H1 (cell line): Measurements from ENCODE around the gene CPPED1. TPM values are rescaled to one million over a fixed set of nuclear protein-coding genes. Genes with fewer than 3 reads are reported as not detected.

Experiments used
- CTCF ChIA-PET: fragments of 300-600 bp; sonication (Branson Sonifier 250); formaldehyde crosslinking; loops from one replicate; lab custom pipeline; 2021; ENCODE audit not compliant: partially characterized antibody; lab: Charles Lee
- POLR2A ChIA-PET: fragments of 300-600 bp; sonication (Branson Sonifier 250); formaldehyde crosslinking; loops from one replicate; lab custom pipeline; 2021; ENCODE audit warnings: inconsistent platforms; ENCODE audit not compliant: partially characterized antibody; lab: Charles Lee
- DNase-seq, 2 experiments: peaks; one replicate each; pipeline versions ENCODE4 v3.0.0 to v3.0.0-alpha.2; 2010 to 2022; ENCODE audit warnings: low spot score in 2 of 2, low read depth in 1 of 2, mixed read lengths in 1 of 2
- FAIRE-seq: peaks from 2 replicates; lab custom pipeline; 2011; peaks lifted over from hg19 to GRCh38; lab: Jason Lieb, UNC
- H2AFZ ChIP-seq: 2 replicates; pipeline ENCODE4 v1.8.1; 2012; ENCODE audit warnings: low read length, inconsistent platforms
- H2AK5ac ChIP-seq: 2 replicates; pipeline ENCODE4 v1.6.1; 2013; ENCODE audit warnings: low read depth, low read length
- H2BK120ac ChIP-seq: replicated peaks from 2 replicates; pipeline ENCODE3; 2013; ENCODE audit warnings: low read depth, low read length, inconsistent platforms
- H2BK12ac ChIP-seq: 2 replicates; pipeline ENCODE4 v1.6.1; 2013; ENCODE audit warnings: low read depth, low read length
- H2BK15ac ChIP-seq: 2 replicates; pipeline ENCODE4 v1.6.1; 2013; ENCODE audit warnings: low read length
- H2BK20ac ChIP-seq: 2 replicates; pipeline ENCODE4 v1.6.1; 2013; ENCODE audit warnings: low read length
- H2BK5ac ChIP-seq: 2 replicates; pipeline ENCODE4 v1.6.1; 2013; ENCODE audit warnings: low read depth, low read length
- H3K14ac ChIP-seq: 2 replicates; pipeline ENCODE4 v1.6.1; 2013; ENCODE audit warnings: inconsistent platforms; ENCODE audit not compliant: insufficient read length
- H3K18ac ChIP-seq: 2 replicates; pipeline ENCODE4 v1.6.1; 2013; ENCODE audit warnings: low read length; ENCODE audit errors: extremely low read depth
- H3K23ac ChIP-seq: 2 replicates; pipeline ENCODE4 v1.6.1; 2013; ENCODE audit warnings: inconsistent platforms; ENCODE audit not compliant: insufficient read length
- H3K23me2 ChIP-seq: 2 replicates; pipeline ENCODE4 v1.6.1; 2013; ENCODE audit warnings: low read depth, low read length
- H3K27ac ChIP-seq: 2 replicates; pipeline ENCODE4 v1.6.1; 2011; ENCODE audit warnings: low read depth, low read length, inconsistent platforms
- H3K27me3 ChIP-seq, 4 experiments: replicated peaks in 1 of 4; 1 replicate in 1 of 4; 2 replicates in 3 of 4; pipeline versions ENCODE4 v1.6.1 to v1.8.1; 2011 to 2013; ENCODE audit warnings: low read length in 3 of 4, mild to moderate bottlenecking in 3 of 4, inconsistent platforms in 2 of 4, mixed read lengths in 2 of 4, moderate library complexity in 1 of 4; ENCODE audit not compliant: control insufficient read depth in 3 of 4, insufficient read depth in 3 of 4; ENCODE audit errors: extremely low read depth in 1 of 4
- H3K36me3 ChIP-seq, 4 experiments: 2 replicates each; pipeline versions ENCODE4 v1.6.1 to v1.8.1; 2011 to 2013; ENCODE audit warnings: mild to moderate bottlenecking in 4 of 4, low read length in 3 of 4, moderate library complexity in 2 of 4, control low read depth in 1 of 4, inconsistent platforms in 1 of 4; ENCODE audit not compliant: insufficient read depth in 4 of 4, control insufficient read depth in 2 of 4
- H3K4ac ChIP-seq: replicated peaks from 2 replicates; pipeline ENCODE3; 2013; ENCODE audit warnings: low read length, low read depth, mixed read lengths, inconsistent platforms; ENCODE audit not compliant: insufficient read length
- H3K4me1 ChIP-seq, 4 experiments: replicated peaks in 1 of 4; 1 replicate in 1 of 4; 2 replicates in 3 of 4; pipeline versions ENCODE4 v1.6.1 to v1.8.1; 2011 to 2013; ENCODE audit warnings: low read length in 3 of 4, inconsistent platforms in 2 of 4, mixed read lengths in 1 of 4; ENCODE audit not compliant: insufficient read depth in 4 of 4, control insufficient read depth in 3 of 4
- H3K4me2 ChIP-seq, 2 experiments: 2 replicates each; pipeline versions ENCODE4 v1.6.1 to v1.8.1; 2011 to 2013; ENCODE audit warnings: low read depth in 2 of 2, low read length in 2 of 2, control low read depth in 1 of 2, inconsistent platforms in 1 of 2, mild to moderate bottlenecking in 1 of 2; ENCODE audit not compliant: insufficient read depth in 1 of 2
- H3K4me3 ChIP-seq, 4 experiments: fragments of 200-600, 300-600 bp in 1 of 4; sonication (generic), shearing (Covaris generic), sonication (Bioruptor Twin) in 1 of 4; 2 replicates each; pipeline versions ENCODE4 v1.5.1 to v1.8.1; 2011 to 2016; ENCODE audit warnings: low read length in 4 of 4, low read depth in 3 of 4, control low read depth in 2 of 4, inconsistent platforms in 2 of 4, mild to moderate bottlenecking in 2 of 4, mixed read lengths in 1 of 4, moderate library complexity in 1 of 4; ENCODE audit not compliant: insufficient read depth in 2 of 4; ENCODE audit errors: extremely low read depth in 1 of 4
- H3K56ac ChIP-seq: replicated peaks from 2 replicates; pipeline ENCODE3; 2013; ENCODE audit warnings: low read depth, mild to moderate bottlenecking, mixed read lengths, low read length, inconsistent platforms; ENCODE audit not compliant: insufficient read length
- H3K79me1 ChIP-seq: 2 replicates; pipeline ENCODE4 v1.6.1; 2013; ENCODE audit warnings: low read depth, low read length, control low read depth
- H3K79me2 ChIP-seq, 2 experiments: 2 replicates each; pipeline versions ENCODE4 v1.6.1 to v1.8.1; 2012 to 2013; ENCODE audit warnings: low read length in 2 of 2, mild to moderate bottlenecking in 2 of 2, inconsistent platforms in 1 of 2; ENCODE audit not compliant: insufficient read depth in 2 of 2, control insufficient read depth in 1 of 2
- H3K9ac ChIP-seq, 4 experiments: replicated peaks in 1 of 4; 1 replicate in 1 of 4; 2 replicates in 3 of 4; pipeline versions ENCODE4 v1.6.1 to v1.8.1; 2011 to 2013; ENCODE audit warnings: low read depth in 3 of 4, low read length in 3 of 4, control low read depth in 2 of 4, mild to moderate bottlenecking in 2 of 4, moderate library complexity in 2 of 4, inconsistent platforms in 1 of 4; ENCODE audit errors: extremely low read depth in 1 of 4
- H3K9me3 ChIP-seq, 2 experiments: 2 replicates each; pipeline versions ENCODE4 v1.6.1 to v1.8.1; 2012 to 2013; ENCODE audit warnings: mild to moderate bottlenecking in 2 of 2, moderate library complexity in 2 of 2, control low read depth in 1 of 2, inconsistent platforms in 1 of 2, low read depth in 1 of 2, low read length in 1 of 2, mixed read lengths in 1 of 2; ENCODE audit not compliant: insufficient read depth in 2 of 2
- H4K20me1 ChIP-seq, 2 experiments: replicated peaks in 1 of 2; 2 replicates each; pipeline versions ENCODE3 to v1.8.1; 2011 to 2013; ENCODE audit warnings: inconsistent platforms in 2 of 2, low read length in 2 of 2, mild to moderate bottlenecking in 1 of 2; ENCODE audit not compliant: insufficient read depth in 2 of 2, control insufficient read depth in 1 of 2
- H4K5ac ChIP-seq: 2 replicates; pipeline ENCODE4 v1.6.1; 2013; ENCODE audit warnings: low read length, low read depth, mixed read lengths, inconsistent platforms; ENCODE audit not compliant: insufficient read length
- H4K8ac ChIP-seq: 2 replicates; pipeline ENCODE4 v1.8.0; 2013; ENCODE audit warnings: mild to moderate bottlenecking, moderate library complexity, low read length, inconsistent platforms; ENCODE audit not compliant: insufficient read depth; ENCODE audit errors: extremely low read depth
- H4K91ac ChIP-seq: replicated peaks from 2 replicates; pipeline ENCODE3; 2013; ENCODE audit warnings: low read length, mixed read lengths, inconsistent platforms; ENCODE audit not compliant: insufficient read length
- CTBP2 ChIP-seq: IDR thresholded peaks from 2 replicates; pipeline ENCODE4 v1.7.0; 2011; ENCODE audit warnings: borderline replicate concordance, mild to moderate bottlenecking, moderate library complexity, mixed read lengths, low read length; ENCODE audit not compliant: insufficient read depth, insufficient read length
- EGR1 ChIP-seq: IDR thresholded peaks from 2 replicates; pipeline ENCODE4 v1.6.1; 2011; ENCODE audit warnings: low read depth, low read length, borderline replicate concordance
- POLR2A ChIP-seq, 2 experiments: IDR thresholded peaks; 1 replicate in 1 of 2; 2 replicates in 1 of 2; pipeline ENCODE4 v1.6.1; 2011; ENCODE audit warnings: low read depth in 2 of 2, low read length in 2 of 2, mild to moderate bottlenecking in 2 of 2; ENCODE audit errors: control extremely low read depth in 1 of 2
- TEAD4 ChIP-seq: IDR thresholded peaks from 2 replicates; pipeline ENCODE4 v1.6.1; 2012; ENCODE audit warnings: low read depth, low read length, inconsistent platforms, mixed read lengths
- WGBS, 2 experiments: shearing (Covaris generic) in 1 of 2; methylation state at CpG; one replicate each; pipeline versions ENCODE4 v1.1.6 to v1.1.7; 2013 to 2015; ENCODE audit warnings: low lambda C conversion rate in 2 of 2, mixed read lengths in 2 of 2, inconsistent platforms in 1 of 2, low coverage in 1 of 2, missing lambda C conversion rate in 1 of 2; ENCODE audit not compliant: insufficient replicate concordance in 2 of 2, insufficient coverage in 1 of 2, insufficient read length in 1 of 2; ENCODE audit errors: extremely low coverage in 1 of 2, missing lambda C conversion rate in 1 of 2; 5-methylcytosine and 5-hydroxymethylcytosine counted together
- polyA plus RNA-seq, 7 experiments: library from polyadenylated mRNA; depleted of rRNA in 3 of 7; stranded (reverse) in 5 of 7; unstranded in 2 of 7; fragments of >200 nt in 5 of 7; fragments of 200-250 nt in 2 of 7; gene quantifications; 1 replicate in 5 of 7; 2 replicates in 1 of 7; 4 replicates in 1 of 7; pipeline versions ENCODE4 v1.2.1 to v1.2.3, GENCODE V29; 2011 to 2013; ENCODE audit warnings: missing spikeins in 2 of 7, mixed read lengths in 2 of 7
- total RNA-seq: library from RNA; stranded (reverse); fragmentation: NEBNext Ultra II Directional; extraction: Animal tissue kit (Norgen Biotek cat#: 25700); gene quantifications from 2 replicates; pipeline ENCODE4 v1.2.1, GENCODE V29; 2021

The CPPED1 gene
- total and polyA plus RNA-seq, 2 of the 8 experiments (the other 6 are each of a cell fraction or from before 2014, with no cell fraction given): 3.5 to 11.2 TPM

DNA sequence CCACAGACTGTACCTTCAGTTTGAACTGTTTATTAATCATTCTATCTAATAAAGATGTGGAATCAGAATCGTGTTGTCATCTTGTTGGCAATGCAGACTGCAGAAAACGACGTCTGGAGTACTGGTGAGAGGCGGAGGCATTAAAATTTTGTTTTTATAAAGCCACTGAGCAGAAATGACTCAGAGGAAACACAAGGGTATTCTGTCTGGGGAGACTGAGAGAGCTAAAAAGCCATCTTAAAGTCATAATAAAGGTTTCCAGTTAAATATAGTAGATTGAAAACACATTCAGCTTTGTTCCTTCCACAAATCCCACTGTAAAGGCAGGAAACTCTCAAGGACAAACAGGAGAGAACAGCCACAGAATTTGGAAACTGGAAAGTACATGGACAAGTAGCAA, 74.2 kb downstream of the CPPED1 start (continued):
- TF ChIP-seq POLR2A (IDR thresholded peaks at IDR 0.05; ENCODE audit: control extremely low read depth in 1 of 2, low read depth in 2 of 2, low read length in 2 of 2): no peak

DNA sequence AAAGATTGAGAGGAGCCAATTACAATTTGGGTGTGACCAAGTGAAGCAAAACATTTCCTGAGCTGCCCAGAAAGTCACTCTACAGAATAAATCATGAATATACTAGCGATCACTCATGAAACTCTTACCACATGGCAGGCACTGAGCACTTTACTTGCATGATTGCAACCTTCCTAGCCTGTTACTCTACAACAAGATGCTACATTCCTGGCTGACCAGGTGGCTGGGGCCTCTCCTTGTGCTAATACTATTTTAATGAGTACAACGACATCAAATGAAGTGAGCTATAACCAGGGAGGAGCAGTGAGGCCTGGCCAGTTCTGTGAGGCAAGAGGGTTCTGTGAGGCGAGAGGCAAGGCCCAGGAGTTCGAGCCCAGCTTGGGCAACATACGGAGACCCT, 75.2 kb downstream of the CPPED1 start:
- Histone ChIP-seq H3K9me3 (peaks cover 7 to 8% of the 10 kb centered on the region in 2 experiments; a peak in 3 of 4 replicates), H3K14ac (no peak overlapping the region), H2BK5ac (no peak overlapping the region), H3K27ac (no peak overlapping the region), H3K4me1 (peaks cover 0 to 6% (median 0%) of the 10 kb centered on the region in 4 experiments; a peak in 1 of 7 replicates), H3K36me3 (no peaks in the 10 kb centered on the region), H3K4ac (no peak overlapping the region), H2AK5ac (no peak overlapping the region), H3K9ac (no peak overlapping the region), H3K56ac (no peak overlapping the region), H2BK20ac (no peak overlapping the region), H4K5ac (no peak overlapping the region), H3K79me2 (no peaks in the 10 kb centered on the region), H3K27me3 (no peaks in the 10 kb centered on the region), H2BK15ac (no peak overlapping the region), H2BK12ac (no peak overlapping the region), H3K79me1 (no peaks in the 10 kb centered on the region), H3K18ac (no peak overlapping the region), H4K91ac (no peak overlapping the region), H2AFZ (no peak overlapping the region), H3K23ac (no peak overlapping the region), H4K8ac (no peak overlapping the region), H3K23me2 (no peaks in the 10 kb centered on the region), H2BK120ac (no peak overlapping the region), H4K20me1 (no peaks in the 10 kb centered on the region), H3K4me3 (no peak overlapping the region), H3K4me2 (no peak overlapping the region)
- no peak for FAIRE-seq
- ChIA-PET POLR2A (no interaction called here), CTCF (no interaction called here)
- 87% methylated on average over 5 of the region's 5 CpGs; no CpG with 5 or more reads in 1 of the 2 experiments for WGBS, 2 experiments
- DNase-seq: no peak
- TF ChIP-seq EGR1 (no peak), TEAD4 (0 out of 2 replicates have a peak, but pooled peaks have one; percentile 35), CTBP2 (no peak)
